Hepatocyte (in vitro differentiated cells): ENCODE results near the gene MS4A6A. TPM values are rescaled to one million over a fixed set of nuclear protein-coding genes. Genes with fewer than 3 reads are reported as not detected.

Experiments
- DNase-seq: peaks from one replicate; pipeline ENCODE4 v3.0.0-alpha.2; 2016; ENCODE audit warnings: low spot score
- H2AFZ ChIP-seq: fragments of 200-600 bp; sonication (generic); 2 replicates; pipeline ENCODE4 v1.6.0; 2016; ENCODE audit warnings: antibody characterized with exemption, mild to moderate bottlenecking
- H3K27ac ChIP-seq: fragments of 200-600 bp; sonication (generic); 2 replicates; pipeline ENCODE4 v1.5.1; 2016; ENCODE audit warnings: mild to moderate bottlenecking
- H3K27me3 ChIP-seq: fragments of 200-600 bp; sonication (generic); 2 replicates; pipeline ENCODE4 v1.6.1; 2016
- H3K36me3 ChIP-seq: fragments of 200-600 bp; sonication (generic); replicated peaks from 2 replicates; pipeline ENCODE4 v1.5.1; 2016; ENCODE audit warnings: low read depth; ENCODE audit not compliant: insufficient read depth
- H3K4me1 ChIP-seq: fragments of 200-600 bp; sonication (generic); 2 replicates; pipeline ENCODE4 v1.5.1; 2016; ENCODE audit warnings: mild to moderate bottlenecking, moderate library complexity; ENCODE audit not compliant: insufficient read depth
- H3K4me2 ChIP-seq: fragments of 200-600 bp; sonication (generic); 2 replicates; pipeline ENCODE4 v1.6.0; 2016
- H3K4me3 ChIP-seq: fragments of 200-600 bp; sonication (generic); 2 replicates; pipeline ENCODE4 v1.5.1; 2016; ENCODE audit warnings: mild to moderate bottlenecking
- H3K79me2 ChIP-seq: fragments of 200-600 bp; sonication (generic); 2 replicates; pipeline ENCODE4 v1.6.0; 2017; ENCODE audit warnings: mild to moderate bottlenecking
- H3K9me2 ChIP-seq: fragments of 200-600 bp; sonication (generic); replicated peaks from 2 replicates; pipeline ENCODE4 v1.6.0; 2017; ENCODE audit warnings: mild to moderate bottlenecking; ENCODE audit not compliant: insufficient read depth
- H3K9me3 ChIP-seq: fragments of 200-600 bp; sonication (generic); 2 replicates; pipeline ENCODE4 v1.5.1; 2016; ENCODE audit warnings: low read depth, mild to moderate bottlenecking
- H4K20me1 ChIP-seq: fragments of 200-600 bp; sonication (generic); 2 replicates; pipeline ENCODE4 v1.6.0; 2016; ENCODE audit warnings: mild to moderate bottlenecking; ENCODE audit not compliant: insufficient read depth, poor library complexity, severe bottlenecking
- CTCF ChIP-seq: fragments of 200-600 bp; sonication (generic); IDR thresholded peaks from 2 replicates; pipeline ENCODE4 v1.5.1; 2016; ENCODE audit warnings: antibody characterized with exemption, mild to moderate bottlenecking; ENCODE audit not compliant: poor library complexity
- EZH2 ChIP-seq: fragments of 200-600 bp; sonication (generic); IDR thresholded peaks from 2 replicates; pipeline ENCODE4 v1.6.1; 2016; ENCODE audit warnings: antibody characterized with exemption, mild to moderate bottlenecking, borderline replicate concordance
- EZH2phosphoT487 ChIP-seq: fragments of 200-600 bp; sonication (generic); IDR thresholded peaks from one replicate; pipeline ENCODE4 v1.6.1; 2018; ENCODE audit warnings: antibody characterized with exemption, mild to moderate bottlenecking, low read depth, moderate library complexity; ENCODE audit not compliant: unreplicated experiment, severe bottlenecking
- WGBS: methylation state at CpG from one replicate; pipeline ENCODE4 v1.1.6; 2016; ENCODE audit warnings: low lambda C conversion rate; ENCODE audit errors: missing lambda C conversion rate; 5-methylcytosine and 5-hydroxymethylcytosine counted together
- polyA plus RNA-seq: library from polyadenylated mRNA; unstranded; fragments of >200 nt; fragmentation: Nextera tagmentation; extraction: Ambion mirVana; gene quantifications from 2 replicates; pipeline ENCODE4 v1.2.1, GENCODE V29; 2016
- total RNA-seq: library from RNA; depleted of rRNA; stranded (reverse); fragments of >200 nt; gene quantifications from 2 replicates; pipeline ENCODE4 v1.2.3, GENCODE V29; 2014

The MS4A6A gene
- total and polyA plus RNA-seq, 2 experiments from 2014 or later: 1.4 to 6.2 TPM

GRCh38 chr11:60161766-60162165 is 21.1 kb downstream of the MS4A6A start:
- 76% methylated on average over 4 of the region's 4 CpGs for WGBS
- no peaks in the 10 kb centered on the region for H3K79me2 ChIP-seq
- no peak for DNase-seq
- TF ChIP-seq EZH2phosphoT487 (no peak), EZH2 (no peak), CTCF (no peak)
- no peaks in the 10 kb centered on the region for H3K36me3 ChIP-seq
- no peak overlapping the region for H2AFZ ChIP-seq
- H4K20me1 ChIP-seq: no peaks in the 10 kb centered on the region
- no peaks in the 10 kb centered on the region for H3K9me3 ChIP-seq
- H3K27me3 ChIP-seq: no peaks in the 10 kb centered on the region
- H3K4me3 ChIP-seq: no peak overlapping the region
- H3K4me1 ChIP-seq: no peaks in the 10 kb centered on the region
- H3K4me2 ChIP-seq: no peak overlapping the region
- no peaks in the 10 kb centered on the region for H3K9me2 ChIP-seq
- H3K27ac ChIP-seq: no peak overlapping the region

- no peaks in the 10 kb centered on the region for H3K9me3 ChIP-seq
- H3K4me2 ChIP-seq: no peak overlapping the region
- no peaks in the 10 kb centered on the region for H3K79me2 ChIP-seq
- H3K36me3 ChIP-seq: no peaks in the 10 kb centered on the region
- no peak overlapping the region for H3K4me3 ChIP-seq
- H3K27me3 ChIP-seq: no peaks in the 10 kb centered on the region
- no peaks in the 10 kb centered on the region for H4K20me1 ChIP-seq
- no peak for DNase-seq
- 65% methylated on average over 2 of the region's 2 CpGs for WGBS
- H2AFZ ChIP-seq: no peak overlapping the region
- TF ChIP-seq EZH2: no peak
- TF ChIP-seq EZH2phosphoT487: no peak
- no peak for TF ChIP-seq CTCF
- H3K9me2 ChIP-seq: no peaks in the 10 kb centered on the region
- H3K27ac ChIP-seq: no peak overlapping the region
- H3K4me1 ChIP-seq: no peaks in the 10 kb centered on the region
Observed at GRCh38 chr11:60161107-60161506, 21.8 kb downstream of the MS4A6A start.

GRCh38 chr11:60159868-60160267 is 23.0 kb downstream of the MS4A6A start:
- no peaks in the 10 kb centered on the region for H3K9me3 ChIP-seq
- WGBS: 44% methylated on average over 1 of the region's 1 CpG
- no peak overlapping the region for H3K4me3 ChIP-seq

More at GRCh38 chr11:60159868-60160267, 23.0 kb downstream of the MS4A6A start:
- TF ChIP-seq CTCF (no peak), EZH2 (no peak)
- Histone ChIP-seq H2AFZ (no peak overlapping the region), H3K4me1 (no peaks in the 10 kb centered on the region), H3K27ac (no peak overlapping the region), H3K4me2 (no peak overlapping the region), H4K20me1 (no peaks in the 10 kb centered on the region), H3K79me2 (no peaks in the 10 kb centered on the region), H3K9me2 (no peaks in the 10 kb centered on the region), H3K27me3 (no peaks in the 10 kb centered on the region), H3K36me3 (no peaks in the 10 kb centered on the region)
- DNase-seq: no peak
